HepG2 (cell line): ENCODE results near the gene LRRC3C. TPM values are rescaled to one million over a fixed set of nuclear protein-coding genes. Genes with fewer than 3 reads are reported as not detected.

Experiments used
- CENPT ChIP-seq: sonication (generic); formaldehyde crosslinking; IDR thresholded peaks from 2 replicates; pipeline ENCODE4 v1.8.0; 2022; ENCODE audit warnings: low read depth, mild to moderate bottlenecking, moderate library complexity, missing genetic modification reagents
- FOXK2 ChIP-seq: fragments of 450-650 bp; IDR thresholded peaks from 2 replicates; pipeline ENCODE4 v1.6.1; 2016
- HMG20A ChIP-seq: IDR thresholded peaks from 2 replicates; pipeline ENCODE4 v1.6.1; 2016; ENCODE audit warnings: borderline replicate concordance
- HMGXB4 ChIP-seq, 2 experiments: sonication (generic) in 1 of 2; formaldehyde crosslinking in 1 of 2; IDR thresholded peaks; 2 replicates each; pipeline versions ENCODE4 v1.4.0 to v1.6.1; 2018 to 2020; ENCODE audit warnings: missing genetic modification reagents in 2 of 2, borderline replicate concordance in 1 of 2, low read depth in 1 of 2, mild to moderate bottlenecking in 1 of 2, missing biosample characterization in 1 of 2
- RBM39 ChIP-seq: fragments of 200-400 bp; formaldehyde crosslinking; IDR thresholded peaks from one replicate; pipeline ENCODE4 v1.6.1; 2018; ENCODE audit warnings: antibody characterized with exemption, mild to moderate bottlenecking, low read depth, low read length; ENCODE audit not compliant: poor library complexity, severe bottlenecking
- SAP130 ChIP-seq: IDR thresholded peaks from 2 replicates; pipeline ENCODE4 v1.6.1; 2016; ENCODE audit warnings: low read depth
- SIX4 ChIP-seq: sonication (generic); formaldehyde crosslinking; IDR thresholded peaks from 2 replicates; pipeline ENCODE4 v1.4.0; 2020; ENCODE audit warnings: missing genetic modification reagents
- ZNF205 ChIP-seq: IDR thresholded peaks from 2 replicates; pipeline ENCODE4 v1.6.1; 2018; ENCODE audit warnings: missing biosample characterization, missing genetic modification reagents
- polyA plus RNA-seq, 8 experiments: library from polyadenylated mRNA; depleted of rRNA in 3 of 8; stranded (reverse) in 7 of 8; unstranded in 1 of 8; fragments of >200 nt; fragmentation: Illumina TruSeq in 4 of 8; extraction: Trizol in 4 of 8; gene quantifications; 2 replicates each; pipeline versions ENCODE4 v1.2.1 to v1.2.3, GENCODE V29; 2011 to 2016; ENCODE audit warnings: low read depth in 4 of 8, missing spikeins in 1 of 8, mixed read lengths in 1 of 8; ENCODE audit not compliant: insufficient read depth in 1 of 8
- total RNA-seq, 5 experiments: library from RNA; depleted of rRNA; stranded (reverse); fragments of >200 nt; fragmentation: Illumina TruSeq; extraction: Trizol; gene quantifications; 2 replicates each; pipeline ENCODE4 v1.2.3, GENCODE V29; 2016; ENCODE audit warnings: low read depth in 1 of 5
- TF ChIP-seq, protein P1 (sequence below): sonication (generic); formaldehyde crosslinking; IDR thresholded peaks from 2 replicates; pipeline ENCODE4 v1.8.1; 2022; ENCODE audit warnings: low read depth, mild to moderate bottlenecking, missing genetic modification reagents

Gene LRRC3C
- total and polyA plus RNA-seq, 2 of the 13 experiments (the other 11 are each of a cell fraction or from before 2014, with no cell fraction given), result 0.17 TPM; not detected in 1

- TF ChIP-seq, protein P1, sequence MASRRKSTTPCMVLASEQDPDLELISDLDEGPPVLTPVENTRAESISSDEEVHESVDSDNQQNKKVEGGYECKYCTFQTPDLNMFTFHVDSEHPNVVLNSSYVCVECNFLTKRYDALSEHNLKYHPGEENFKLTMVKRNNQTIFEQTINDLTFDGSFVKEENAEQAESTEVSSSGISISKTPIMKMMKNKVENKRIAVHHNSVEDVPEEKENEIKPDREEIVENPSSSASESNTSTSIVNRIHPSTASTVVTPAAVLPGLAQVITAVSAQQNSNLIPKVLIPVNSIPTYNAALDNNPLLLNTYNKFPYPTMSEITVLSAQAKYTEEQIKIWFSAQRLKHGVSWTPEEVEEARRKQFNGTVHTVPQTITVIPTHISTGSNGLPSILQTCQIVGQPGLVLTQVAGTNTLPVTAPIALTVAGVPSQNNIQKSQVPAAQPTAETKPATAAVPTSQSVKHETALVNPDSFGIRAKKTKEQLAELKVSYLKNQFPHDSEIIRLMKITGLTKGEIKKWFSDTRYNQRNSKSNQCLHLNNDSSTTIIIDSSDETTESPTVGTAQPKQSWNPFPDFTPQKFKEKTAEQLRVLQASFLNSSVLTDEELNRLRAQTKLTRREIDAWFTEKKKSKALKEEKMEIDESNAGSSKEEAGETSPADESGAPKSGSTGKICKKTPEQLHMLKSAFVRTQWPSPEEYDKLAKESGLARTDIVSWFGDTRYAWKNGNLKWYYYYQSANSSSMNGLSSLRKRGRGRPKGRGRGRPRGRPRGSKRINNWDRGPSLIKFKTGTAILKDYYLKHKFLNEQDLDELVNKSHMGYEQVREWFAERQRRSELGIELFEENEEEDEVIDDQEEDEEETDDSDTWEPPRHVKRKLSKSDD (CRISPR knock-in tag), result no peak
- TF ChIP-seq HMGXB4 (CRISPR knock-in tag; IDR thresholded peaks at IDR 0.05; ENCODE audit: borderline replicate concordance in 1 of 2, low read depth in 1 of 2), result no peak
- no peak for TF ChIP-seq RBM39
- no peak for TF ChIP-seq FOXK2
- TF ChIP-seq CENPT, result no peak
- TF ChIP-seq ZNF205 (CRISPR knock-in tag), result no peak
- no peak for TF ChIP-seq HMG20A (CRISPR knock-in tag)
- TF ChIP-seq SIX4 (CRISPR knock-in tag), result no peak
- no peak for TF ChIP-seq SAP130
These were observed 23.4 kb downstream of the LRRC3C start (continued) for GRCh38 chr17:39950871-39951348.
